ENCODE measurements around the gene ATF4.
"Not testable (repeated sequence)": the region's sequence is repeated elsewhere in the genome, so short reads cannot be mapped to it uniquely, and the experiment has no call there.

The ATF4 gene

GRCh38 chr22:39489094-39490068 is 31.0 kb upstream of the ATF4 start:
- peak; percentile 34 for DNase-seq (ENCODE audit: low spot score)

GRCh38 chr22:39490135-39490798 is 30.1 kb upstream of the ATF4 start:
- peak; percentile 92 for DNase-seq (ENCODE audit: low spot score)

GRCh38 chr22:39490966-39491680 is 29.2 kb upstream of the ATF4 start:
- no peak for DNase-seq (ENCODE audit: low spot score)

- DNase-seq (ENCODE audit: low spot score): no peak
Observed at GRCh38 chr22:39491696-39492095, 28.7 kb upstream of the ATF4 start.

GRCh38 chr22:39492186-39492585 is 28.2 kb upstream of the ATF4 start:
- DNase-seq (ENCODE audit: low spot score): no peak

- DNase-seq (ENCODE audit: low spot score): no peak
Observed at GRCh38 chr22:39493759-39494158, 26.6 kb upstream of the ATF4 start.

GRCh38 chr22:39494471-39495120 is 25.8 kb upstream of the ATF4 start:
- no peak for DNase-seq (ENCODE audit: low spot score)

GRCh38 chr22:39496131-39496838 is 24.1 kb upstream of the ATF4 start:
- peak; percentile 93 for DNase-seq (ENCODE audit: low spot score)

- DNase-seq (ENCODE audit: low spot score): no peak
Observed at GRCh38 chr22:39497429-39497828, 22.9 kb upstream of the ATF4 start.

- no peak for DNase-seq (ENCODE audit: low spot score)
Observed at GRCh38 chr22:39498368-39498767, 22.0 kb upstream of the ATF4 start.

- peak; percentile 78 for DNase-seq (ENCODE audit: low spot score)
Observed at GRCh38 chr22:39498802-39499201, 21.6 kb upstream of the ATF4 start.

GRCh38 chr22:39500101-39500500 is 20.3 kb upstream of the ATF4 start:
- no peak for DNase-seq (ENCODE audit: low spot score)

- DNase-seq (ENCODE audit: low spot score): no peak
Observed at GRCh38 chr22:39501644-39502108, 18.7 kb upstream of the ATF4 start.

- DNase-seq (ENCODE audit: low spot score): peak; percentile 99
Observed at GRCh38 chr22:39502109-39502788, 18.1 kb upstream of the ATF4 start, which contains the start of gene MIEF1. MIEF1 (plus strand) TSS chr22:39502290; CDS start chr22:39511295, 9,005 bp downstream.

- DNase-seq (ENCODE audit: low spot score): no peak
Observed at GRCh38 chr22:39502789-39503409, 17.5 kb upstream of the ATF4 start.

- DNase-seq (ENCODE audit: low spot score): no peak
Observed at GRCh38 chr22:39503630-39504029, 16.7 kb upstream of the ATF4 start.

GRCh38 chr22:39504071-39504470 is 16.3 kb upstream of the ATF4 start:
- DNase-seq (ENCODE audit: low spot score): no peak

GRCh38 chr22:39507021-39507420 is 13.3 kb upstream of the ATF4 start:
- DNase-seq (ENCODE audit: low spot score): not testable (repeated sequence)

GRCh38 chr22:39508393-39508792 is 12.0 kb upstream of the ATF4 start:
- no peak for DNase-seq (ENCODE audit: low spot score)

- DNase-seq (ENCODE audit: low spot score): no peak
Observed at GRCh38 chr22:39510529-39511149, 9.7 kb upstream of the ATF4 start.
